Measurements from ENCODE around the gene ITGAL.

Gene ITGAL

DNA sequence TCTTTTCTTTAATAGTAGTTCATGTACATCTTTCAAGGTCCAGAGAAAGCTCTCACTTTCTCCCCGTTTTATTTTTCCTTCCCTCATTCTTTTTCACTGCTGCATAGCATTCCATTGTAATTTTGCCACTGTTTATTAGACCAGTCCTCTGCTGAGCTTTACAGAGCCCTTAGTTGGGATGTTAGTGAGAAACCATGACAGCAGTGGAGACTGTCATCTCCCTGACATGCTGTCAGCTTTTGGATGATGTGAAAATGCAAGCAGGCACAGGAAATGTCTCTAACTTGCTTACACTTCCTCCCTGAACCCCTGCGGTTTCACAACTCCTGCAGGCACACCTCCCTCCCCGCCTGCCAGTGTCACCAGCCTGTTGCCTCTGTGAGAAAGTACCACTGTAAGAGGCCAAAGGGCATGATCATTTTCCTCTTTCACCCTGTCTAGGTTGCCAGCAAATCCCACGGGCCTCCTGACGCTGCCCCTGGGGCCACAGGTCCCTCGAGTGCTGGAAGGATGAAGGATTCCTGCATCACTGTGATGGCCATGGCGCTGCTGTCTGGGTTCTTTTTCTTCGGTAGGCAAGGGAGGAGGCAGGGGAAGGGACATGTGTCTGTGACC, at the start of gene ITGAL:
Gene ITGAL (plus strand): TSS at position 415 of the 615 bp plus-strand sequence. CDS start 96 bp downstream, at position 511.
- H3K27ac ChIP-seq = no peak within 1 kb of the TSS
- TF ChIP-seq, protein P1, sequence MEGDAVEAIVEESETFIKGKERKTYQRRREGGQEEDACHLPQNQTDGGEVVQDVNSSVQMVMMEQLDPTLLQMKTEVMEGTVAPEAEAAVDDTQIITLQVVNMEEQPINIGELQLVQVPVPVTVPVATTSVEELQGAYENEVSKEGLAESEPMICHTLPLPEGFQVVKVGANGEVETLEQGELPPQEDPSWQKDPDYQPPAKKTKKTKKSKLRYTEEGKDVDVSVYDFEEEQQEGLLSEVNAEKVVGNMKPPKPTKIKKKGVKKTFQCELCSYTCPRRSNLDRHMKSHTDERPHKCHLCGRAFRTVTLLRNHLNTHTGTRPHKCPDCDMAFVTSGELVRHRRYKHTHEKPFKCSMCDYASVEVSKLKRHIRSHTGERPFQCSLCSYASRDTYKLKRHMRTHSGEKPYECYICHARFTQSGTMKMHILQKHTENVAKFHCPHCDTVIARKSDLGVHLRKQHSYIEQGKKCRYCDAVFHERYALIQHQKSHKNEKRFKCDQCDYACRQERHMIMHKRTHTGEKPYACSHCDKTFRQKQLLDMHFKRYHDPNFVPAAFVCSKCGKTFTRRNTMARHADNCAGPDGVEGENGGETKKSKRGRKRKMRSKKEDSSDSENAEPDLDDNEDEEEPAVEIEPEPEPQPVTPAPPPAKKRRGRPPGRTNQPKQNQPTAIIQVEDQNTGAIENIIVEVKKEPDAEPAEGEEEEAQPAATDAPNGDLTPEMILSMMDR (IDR thresholded peaks at IDR 0.05) = no peak
- TF ChIP-seq ZFX (IDR thresholded peaks at IDR 0.05; ENCODE audit: borderline replicate concordance) = no peak

DNA sequence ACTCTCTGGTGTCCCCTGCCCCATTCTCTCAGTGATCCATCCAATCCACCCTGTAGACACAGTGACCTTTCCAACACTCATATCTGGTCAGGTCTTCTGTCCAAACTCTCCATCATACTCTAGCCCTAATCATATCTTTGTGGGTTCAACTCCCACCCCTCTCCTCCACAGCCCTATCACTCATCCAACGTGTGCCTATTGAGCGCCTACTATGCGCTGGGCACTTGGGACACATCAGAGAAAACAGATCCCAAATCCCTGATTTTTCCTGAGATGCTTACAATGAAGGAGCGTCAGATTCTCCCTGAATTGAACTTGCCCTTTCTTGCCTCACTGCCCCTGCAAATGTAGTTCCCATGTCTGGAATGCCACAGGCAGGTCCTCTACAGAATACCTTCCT, 44.5 kb upstream of the ITGAL start:
- peak overlapping the region; percentile 79 for H3K27ac ChIP-seq
- no peak for TF ChIP-seq ZFX (IDR thresholded peaks at IDR 0.05; ENCODE audit: borderline replicate concordance)
- TF ChIP-seq, protein P1 (IDR thresholded peaks at IDR 0.05) = no peak

DNA sequence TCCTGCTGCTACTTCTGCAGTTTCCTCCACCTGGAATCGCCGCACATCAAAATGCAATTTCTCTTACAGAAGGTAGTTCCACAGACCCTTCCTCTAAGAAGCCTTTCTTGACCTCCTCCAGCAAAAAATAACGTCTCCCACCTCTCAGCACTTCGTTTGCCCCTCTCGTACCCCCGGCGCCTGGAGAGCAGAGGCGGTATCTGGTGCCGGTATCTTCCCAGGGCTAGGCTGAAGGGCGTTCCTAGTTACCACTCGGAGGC, 43.2 kb upstream of the ITGAL start:
- TF ChIP-seq, protein P1 (IDR thresholded peaks at IDR 0.05) = no peak
- no peak for TF ChIP-seq ZFX (IDR thresholded peaks at IDR 0.05; ENCODE audit: borderline replicate concordance)
- peak overlapping the region; percentile 79 for H3K27ac ChIP-seq

DNA sequence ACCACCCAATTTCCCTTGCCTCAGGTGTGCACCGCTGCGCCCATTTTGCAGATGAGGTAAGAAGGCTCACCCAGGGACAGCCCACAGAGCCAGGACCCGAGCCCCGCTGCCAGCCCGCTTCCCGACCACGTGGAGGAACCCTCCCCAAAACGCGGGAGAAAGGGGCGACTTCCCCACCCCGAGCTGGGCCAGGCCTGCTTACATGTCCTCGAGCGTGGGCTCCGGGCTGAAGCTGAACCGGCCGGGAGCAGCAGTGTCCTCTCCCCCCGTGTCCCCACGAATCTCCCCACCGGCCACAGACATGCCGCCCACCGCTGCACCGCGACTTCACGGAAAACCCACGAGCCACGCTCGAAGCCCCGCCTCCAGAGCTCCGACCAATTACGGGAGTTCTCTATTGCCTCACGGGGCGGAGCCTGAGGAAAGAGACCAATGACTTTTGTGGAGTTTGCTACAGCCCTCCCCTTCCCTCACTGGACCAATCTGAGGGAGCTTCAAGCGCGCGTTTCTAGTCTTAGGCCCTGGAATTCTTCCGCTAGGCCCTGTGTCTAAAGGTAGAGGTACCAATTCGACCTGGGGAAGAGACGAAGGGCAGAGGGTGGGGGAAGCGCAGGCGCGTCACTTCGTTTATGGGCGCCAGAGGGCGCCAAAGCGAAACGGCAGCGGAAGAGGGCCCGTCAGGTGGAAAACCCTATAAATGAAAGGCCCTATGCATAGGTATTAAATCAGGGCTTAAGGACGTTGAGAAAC, 42.7 kb upstream of the ITGAL start, which contains the start of gene DCTPP1:
Gene DCTPP1 (minus strand): TSS at position 353 of the 750 bp plus-strand sequence. CDS start 50 bp downstream, at position 303.
- TF ChIP-seq, protein P1 (IDR thresholded peaks at IDR 0.05) = peak; percentile 95
- TF ChIP-seq ZFX (IDR thresholded peaks at IDR 0.05; ENCODE audit: borderline replicate concordance) = no peak
- H3K27ac ChIP-seq = peak within 1 kb of the TSS; percentile 79

DNA sequence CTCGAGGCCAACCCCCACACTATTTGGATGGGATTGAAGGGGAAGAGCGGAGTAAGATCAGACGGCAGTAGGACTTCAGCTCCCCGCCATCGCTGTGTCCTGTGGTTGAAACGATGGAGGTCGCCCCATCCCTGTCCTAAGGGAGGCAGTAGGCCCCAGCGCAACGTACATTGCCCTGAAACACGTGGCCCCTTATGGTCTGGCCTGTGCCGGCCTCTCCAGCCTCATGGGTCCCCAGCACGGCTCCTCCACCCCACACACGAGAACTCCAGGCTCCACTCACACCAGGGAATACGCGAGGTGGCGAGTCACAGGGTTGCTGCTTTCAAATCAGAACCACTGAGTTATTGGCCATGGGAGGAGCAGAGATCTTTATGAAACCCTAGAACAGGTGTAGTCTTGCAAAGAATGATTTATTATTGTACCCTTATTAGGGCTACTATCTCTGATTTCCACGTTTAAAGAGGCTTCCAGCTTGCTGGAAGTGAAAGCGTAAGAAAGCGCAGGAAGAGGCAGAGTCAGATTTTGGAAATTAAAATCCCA, 42.0 kb upstream of the ITGAL start:
- H3K27ac ChIP-seq = peak overlapping the region; percentile 79
- TF ChIP-seq, protein P1 (IDR thresholded peaks at IDR 0.05) = peak; percentile 68
- TF ChIP-seq ZFX (IDR thresholded peaks at IDR 0.05; ENCODE audit: borderline replicate concordance) = no peak

DNA sequence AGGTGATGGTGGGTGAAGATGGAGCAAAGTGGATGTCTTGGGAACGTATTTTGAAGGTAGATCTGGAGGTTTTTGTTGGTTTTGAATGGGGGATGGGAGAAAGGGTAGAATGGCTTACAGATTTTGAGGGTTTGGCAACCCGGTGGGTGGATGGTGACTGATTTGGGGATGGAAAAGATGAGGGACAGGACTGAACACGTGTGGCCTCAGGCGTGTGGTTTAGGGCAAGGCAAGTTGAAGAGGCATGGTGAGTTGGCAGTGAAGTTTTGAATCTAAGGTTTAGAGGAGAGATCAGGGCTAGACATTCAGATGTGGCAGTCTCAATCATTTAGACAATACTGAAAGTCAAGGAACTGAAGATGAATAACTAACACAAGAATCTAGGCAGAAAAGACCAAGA, 37.7 kb upstream of the ITGAL start:
- no peak overlapping the region for H3K27ac ChIP-seq
- no peak for TF ChIP-seq ZFX (IDR thresholded peaks at IDR 0.05; ENCODE audit: borderline replicate concordance)
- TF ChIP-seq, protein P1 (IDR thresholded peaks at IDR 0.05) = no peak

DNA sequence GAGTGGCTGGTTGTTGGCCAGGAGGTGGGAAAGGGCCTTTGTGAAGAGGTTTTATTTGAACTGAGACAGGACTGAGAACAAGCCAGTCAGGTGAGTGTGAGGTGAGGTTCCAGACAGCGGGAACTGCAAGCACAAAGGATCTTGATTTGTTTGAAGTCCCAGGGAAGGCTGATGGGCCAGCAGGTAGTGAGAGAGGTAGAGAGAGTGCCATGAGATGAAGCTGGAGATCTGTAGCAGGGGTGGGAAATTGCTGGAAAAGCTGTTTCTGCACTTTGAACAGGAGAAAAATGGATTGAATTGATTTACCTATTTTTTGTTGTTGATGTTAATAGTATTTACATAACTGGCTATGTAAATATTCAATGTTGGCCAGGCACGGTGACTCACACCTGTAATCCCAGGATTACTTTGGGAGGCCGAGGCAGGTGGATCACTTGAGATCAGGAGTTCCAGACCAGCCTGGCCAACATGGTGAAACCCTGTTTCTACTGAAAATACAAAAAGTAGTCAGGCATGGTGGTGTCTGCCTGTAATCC, 35.0 kb upstream of the ITGAL start:
- peak overlapping the region; percentile 69 for H3K27ac ChIP-seq
- TF ChIP-seq, protein P1 (IDR thresholded peaks at IDR 0.05) = no peak
- TF ChIP-seq ZFX (IDR thresholded peaks at IDR 0.05; ENCODE audit: borderline replicate concordance) = no peak

Data from 22Rv1 (cell line).